H1 (cell line): Measurements from ENCODE around the gene TIMP4. TPM values are rescaled to one million over a fixed set of nuclear protein-coding genes. Genes with fewer than 3 reads are reported as not detected.

ENCODE experiments used
- KDM4A ChIP-seq: IDR thresholded peaks from one replicate; pipeline ENCODE4 v1.7.1; 2012; ENCODE audit warnings: low read depth, mild to moderate bottlenecking, moderate library complexity, low read length, inconsistent platforms; ENCODE audit not compliant: severe bottlenecking
- polyA plus RNA-seq, 7 experiments: library from polyadenylated mRNA; depleted of rRNA in 3 of 7; stranded (reverse) in 5 of 7; unstranded in 2 of 7; fragments of >200 nt in 5 of 7; fragments of 200-250 nt in 2 of 7; gene quantifications; 1 replicate in 5 of 7; 2 replicates in 1 of 7; 4 replicates in 1 of 7; pipeline versions ENCODE4 v1.2.1 to v1.2.3, GENCODE V29; 2011 to 2013; ENCODE audit warnings: missing spikeins in 2 of 7, mixed read lengths in 2 of 7
- total RNA-seq: library from RNA; stranded (reverse); fragmentation: NEBNext Ultra II Directional; extraction: Animal tissue kit (Norgen Biotek cat#: 25700); gene quantifications from 2 replicates; pipeline ENCODE4 v1.2.1, GENCODE V29; 2021

The TIMP4 gene
- total and polyA plus RNA-seq, 2 of the 8 experiments (the other 6 are each of a cell fraction or from before 2014, with no cell fraction given), result 5.1 to 8.7 TPM

DNA sequence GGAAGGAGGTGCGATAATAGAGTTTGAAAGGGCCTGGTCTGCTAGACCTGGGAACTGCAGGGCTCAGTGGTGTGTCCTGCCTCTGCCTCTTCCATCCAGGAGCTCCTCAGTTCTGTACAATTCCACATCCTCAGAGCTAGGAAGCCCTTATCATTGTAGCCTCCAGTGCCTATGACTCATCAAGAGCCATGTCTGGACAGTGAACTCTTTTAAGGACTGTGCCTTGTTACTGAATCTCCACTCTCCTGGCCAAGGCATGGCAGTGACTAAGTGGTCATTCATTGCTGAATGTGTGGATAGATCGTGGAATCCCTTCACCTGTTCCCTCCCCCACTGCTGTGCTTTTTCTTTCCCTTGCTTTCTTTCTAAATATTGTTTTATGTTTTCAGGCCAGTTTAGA is 2.9 kb downstream of the TIMP4 start (continued):
- TF ChIP-seq KDM4A, result no peak
